Activated CD8-positive, alpha-beta T cell treated with anti-CD3 and anti-CD28 coated beads for 36 hours (primary cell): ENCODE measurements around the gene PEX7. TPM values are rescaled to one million over a fixed set of nuclear protein-coding genes. Genes with fewer than 3 reads are reported as not detected.
"Not testable (repeated sequence)": the region's sequence is repeated elsewhere in the genome, so short reads cannot be mapped to it uniquely, and the experiment has no call there.

Source experiments
- ATAC-seq: fragments of 200-7000 bp; cut with Tn5 transposase; one replicate; pipeline ENCODE4 v1.10.0; 2021; ENCODE audit warnings: mild to moderate bottlenecking, moderate library complexity
- CTCF ChIA-PET: fragments of 350-600 bp; sonication (Branson Sonifier 250); formaldehyde crosslinking; loops from one replicate; lab custom pipeline; 2021; ENCODE audit warnings: antibody characterized with exemption; lab: Charles Lee
- POLR2A ChIA-PET: fragments of 350-600 bp; sonication (Branson Sonifier 250); formaldehyde crosslinking; loops from one replicate; lab custom pipeline; 2021; ENCODE audit warnings: antibody characterized with exemption; lab: Charles Lee
- DNase-seq: peaks from one replicate; pipeline ENCODE4 v3.0.0-alpha.2; 2020
- H3K27ac Mint-ChIP-seq: one replicate; pipeline ENCODE4 v1.8.0; 2021; ENCODE audit warnings: mild to moderate bottlenecking, mixed read lengths
- H3K27me3 Mint-ChIP-seq: one replicate; pipeline ENCODE4 v1.8.0; 2021; ENCODE audit warnings: mixed read lengths
- H3K36me3 Mint-ChIP-seq: one replicate; pipeline ENCODE4 v1.8.0; 2021; ENCODE audit warnings: low read depth, mixed read lengths
- H3K4me1 Mint-ChIP-seq: one replicate; pipeline ENCODE4 v1.8.0; 2021; ENCODE audit warnings: low read depth, mixed read lengths
- H3K4me3 Mint-ChIP-seq: one replicate; pipeline ENCODE4 v1.8.0; 2021; ENCODE audit warnings: mild to moderate bottlenecking, moderate library complexity, mixed read lengths
- H3K9me3 Mint-ChIP-seq: one replicate; pipeline ENCODE4 v1.8.0; 2021; ENCODE audit warnings: mixed read lengths
- intact Hi-C: fragments of 100-400 bp; cut with micrococcal nuclease; formaldehyde crosslinking; loops from one replicate; pipeline ENCODE4 v1.10.0; 2022
- total RNA-seq, 2 experiments: library from RNA; stranded (reverse); gene quantifications; one replicate each; pipeline ENCODE4 v1.2.3, GENCODE V29; 2021
- TF ChIP-seq, protein P1 (sequence below): fragments of 200-600 bp; IDR thresholded peaks from one replicate; pipeline ENCODE4 v1.8.0; 2022; ENCODE audit warnings: antibody characterized with exemption, mild to moderate bottlenecking

The PEX7 gene
- total RNA-seq, 2 experiments from 2014 or later = 4.5 to 6.0 TPM

DNA sequence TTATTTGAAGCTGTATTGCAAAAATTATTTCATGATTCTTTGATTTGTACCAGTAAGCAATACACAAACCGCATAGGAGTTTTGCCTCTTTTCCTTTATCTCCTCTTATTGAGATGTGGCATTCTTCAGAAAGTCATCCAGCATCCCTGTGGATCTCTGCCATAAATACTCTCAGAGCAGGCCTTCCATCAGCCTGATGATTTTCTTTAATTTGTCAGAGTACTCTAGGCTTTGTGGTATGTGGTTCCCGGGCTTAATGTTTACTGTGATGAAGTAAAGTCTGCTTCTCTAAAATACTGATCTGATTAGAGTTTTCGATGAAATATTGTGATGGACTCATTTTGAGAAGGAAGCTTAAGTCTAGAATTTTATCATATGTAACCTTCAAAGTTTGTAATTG is 68.6 kb downstream of the PEX7 start:
- TF ChIP-seq, protein P1, sequence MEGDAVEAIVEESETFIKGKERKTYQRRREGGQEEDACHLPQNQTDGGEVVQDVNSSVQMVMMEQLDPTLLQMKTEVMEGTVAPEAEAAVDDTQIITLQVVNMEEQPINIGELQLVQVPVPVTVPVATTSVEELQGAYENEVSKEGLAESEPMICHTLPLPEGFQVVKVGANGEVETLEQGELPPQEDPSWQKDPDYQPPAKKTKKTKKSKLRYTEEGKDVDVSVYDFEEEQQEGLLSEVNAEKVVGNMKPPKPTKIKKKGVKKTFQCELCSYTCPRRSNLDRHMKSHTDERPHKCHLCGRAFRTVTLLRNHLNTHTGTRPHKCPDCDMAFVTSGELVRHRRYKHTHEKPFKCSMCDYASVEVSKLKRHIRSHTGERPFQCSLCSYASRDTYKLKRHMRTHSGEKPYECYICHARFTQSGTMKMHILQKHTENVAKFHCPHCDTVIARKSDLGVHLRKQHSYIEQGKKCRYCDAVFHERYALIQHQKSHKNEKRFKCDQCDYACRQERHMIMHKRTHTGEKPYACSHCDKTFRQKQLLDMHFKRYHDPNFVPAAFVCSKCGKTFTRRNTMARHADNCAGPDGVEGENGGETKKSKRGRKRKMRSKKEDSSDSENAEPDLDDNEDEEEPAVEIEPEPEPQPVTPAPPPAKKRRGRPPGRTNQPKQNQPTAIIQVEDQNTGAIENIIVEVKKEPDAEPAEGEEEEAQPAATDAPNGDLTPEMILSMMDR = no peak
- Mint-ChIP-seq H3K4me1 (peaks cover 3% of the 10 kb centered on the region), H3K9me3 (no peaks in the 10 kb centered on the region), H3K4me3 (no peak overlapping the region), H3K27me3 (no peaks in the 10 kb centered on the region), H3K36me3 (peaks cover 1% of the 10 kb centered on the region), H3K27ac (no peak overlapping the region)
- intact Hi-C loops = no loop called here
- ChIA-PET POLR2A (interaction anchor here (0.6 kb wide), 1 partner anchor 178 kb away, joined by 3 read pairs; no protein-coding TSS in a partner anchor), CTCF (no interaction called here)
- ATAC-seq (no peak), DNase-seq (no peak)

DNA sequence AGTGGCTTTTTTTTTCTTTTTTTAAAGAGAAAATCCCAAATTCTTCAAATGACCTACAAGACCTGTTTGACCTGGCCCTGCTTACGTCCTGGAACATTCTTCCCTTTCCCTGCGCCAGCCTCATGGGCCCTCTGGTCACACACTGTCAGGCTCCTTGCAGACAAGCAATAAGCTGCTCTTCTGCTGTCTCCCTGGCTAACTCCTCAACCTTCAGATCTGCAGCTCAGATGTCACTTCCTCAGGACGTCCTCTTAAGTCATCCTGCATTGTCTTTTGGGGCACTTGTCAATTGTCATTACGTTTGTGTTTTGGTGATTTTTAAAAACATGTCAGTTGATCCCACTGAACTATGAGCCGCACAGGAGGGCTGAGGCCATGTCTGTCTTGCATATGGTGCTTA is 70.8 kb downstream of the PEX7 start:
- TF ChIP-seq, protein P1 = no peak
- H3K4me3 Mint-ChIP-seq = no peak overlapping the region
- no peaks in the 10 kb centered on the region for H3K27me3 Mint-ChIP-seq
- ChIA-PET CTCF (no interaction called here), POLR2A (interaction anchor here (0.7 kb wide), 1 partner anchor 246 kb away, joined by 4 read pairs; no protein-coding TSS in a partner anchor)
- H3K27ac Mint-ChIP-seq = no peak overlapping the region
- H3K36me3 Mint-ChIP-seq = peaks cover 1% of the 10 kb centered on the region
- peaks cover 8% of the 10 kb centered on the region for H3K4me1 Mint-ChIP-seq
- DNase-seq = no peak
- intact Hi-C loops = no loop called here
- no peak for ATAC-seq
- H3K9me3 Mint-ChIP-seq = no peaks in the 10 kb centered on the region

DNA sequence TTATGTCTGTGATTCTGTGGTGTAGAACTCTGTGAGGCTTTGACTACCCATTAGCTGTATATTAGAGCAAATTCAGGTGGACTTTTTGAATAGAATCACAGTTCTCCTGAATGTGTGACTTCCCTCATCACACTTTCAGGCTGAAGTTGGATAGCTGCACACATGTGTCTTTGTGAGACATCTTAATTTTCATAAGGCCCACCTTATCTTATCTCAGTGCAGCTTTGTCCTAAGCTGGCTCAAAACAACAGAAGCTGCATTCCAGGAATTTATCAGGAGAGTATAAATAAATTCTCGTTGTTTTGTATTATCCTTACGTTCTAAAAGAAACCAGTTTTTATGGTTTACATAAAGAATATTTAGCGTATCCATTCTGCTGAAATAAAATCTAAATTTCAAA is 73.5 kb downstream of the PEX7 start:
- H3K27ac Mint-ChIP-seq = no peak overlapping the region
- ChIA-PET POLR2A (interaction anchor here (0.6 kb wide), 1 partner anchor 108 kb away, joined by 3 read pairs; no protein-coding TSS in a partner anchor), CTCF (interaction anchor here (1.4 kb wide), 1 partner anchor 50 kb away, joined by 4 read pairs; no protein-coding TSS in a partner anchor)
- peaks cover 5% of the 10 kb centered on the region for H3K4me1 Mint-ChIP-seq
- intact Hi-C loops = no loop called here
- DNase-seq (no peak), ATAC-seq (no peak)
- H3K9me3 Mint-ChIP-seq = no peaks in the 10 kb centered on the region
- H3K36me3 Mint-ChIP-seq = peaks cover 9% of the 10 kb centered on the region
- no peaks in the 10 kb centered on the region for H3K27me3 Mint-ChIP-seq
- TF ChIP-seq, protein P1 = no peak
- H3K4me3 Mint-ChIP-seq = no peak overlapping the region

DNA sequence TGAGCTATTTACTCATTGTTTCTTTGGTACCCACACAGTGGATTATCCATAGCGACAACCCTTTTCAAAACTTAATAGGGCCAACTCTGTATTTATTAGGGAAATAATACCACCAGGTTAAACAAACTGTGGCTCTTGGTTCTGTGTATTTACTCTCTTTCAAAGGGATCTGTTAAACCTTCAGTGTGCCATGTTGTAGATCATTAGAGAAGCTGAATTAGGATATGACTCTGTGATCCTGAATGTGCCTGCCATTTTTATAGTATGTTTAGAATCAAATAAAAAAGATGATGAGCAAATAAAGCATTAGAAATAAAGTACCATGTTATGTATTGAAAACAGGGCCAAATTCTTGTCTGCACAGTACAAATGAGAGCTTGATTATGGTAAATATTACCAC is 74.7 kb downstream of the PEX7 start:
- peaks cover 15% of the 10 kb centered on the region for H3K36me3 Mint-ChIP-seq
- intact Hi-C loops = no loop called here
- CTCF ChIA-PET = interaction anchor here (1.4 kb wide), 1 partner anchor 51 kb away, joined by 4 read pairs; no protein-coding TSS in a partner anchor
- POLR2A ChIA-PET = no interaction called here
- no peaks in the 10 kb centered on the region for H3K27me3 Mint-ChIP-seq
- H3K9me3 Mint-ChIP-seq = no peaks in the 10 kb centered on the region
- H3K27ac Mint-ChIP-seq = no peak overlapping the region
- TF ChIP-seq, protein P1 = no peak
- ATAC-seq = no peak
- peaks cover 5% of the 10 kb centered on the region for H3K4me1 Mint-ChIP-seq
- no peak overlapping the region for H3K4me3 Mint-ChIP-seq
- no peak for DNase-seq

DNA sequence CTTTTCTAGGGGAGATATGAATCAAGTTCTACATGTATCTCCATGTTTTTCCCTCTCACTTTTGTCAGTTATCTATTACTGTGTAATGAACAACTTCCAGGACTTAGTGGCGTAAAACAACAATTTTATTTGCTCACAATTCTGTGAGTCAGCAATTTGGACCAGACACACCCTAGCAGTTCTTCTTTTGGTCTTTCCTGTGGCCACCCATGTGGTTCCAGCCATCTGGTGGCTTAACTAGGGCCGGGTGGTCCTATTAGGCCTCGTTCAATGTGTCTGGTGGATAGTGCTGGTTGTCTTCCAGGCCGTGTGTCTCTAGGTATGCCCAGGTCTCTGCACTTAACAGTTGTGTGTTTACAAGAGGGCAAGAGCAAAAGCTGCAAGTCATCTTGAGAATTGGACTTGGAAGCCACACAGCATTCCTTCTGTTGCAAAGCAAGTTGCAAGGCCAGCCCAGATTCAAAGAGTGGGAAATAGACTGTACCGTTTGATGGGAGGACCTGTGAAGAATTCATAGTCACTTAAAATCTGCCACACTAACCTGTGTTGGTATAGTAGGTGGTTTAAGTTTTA is 78.9 kb downstream of the PEX7 start:
- no peaks in the 10 kb centered on the region for H3K9me3 Mint-ChIP-seq
- intact Hi-C loops = no loop called here
- no peak overlapping the region for H3K4me3 Mint-ChIP-seq
- ATAC-seq = no peak
- ChIA-PET CTCF (no interaction called here), POLR2A (no interaction called here)
- no peak overlapping the region for H3K27ac Mint-ChIP-seq
- DNase-seq = no peak
- H3K4me1 Mint-ChIP-seq = peaks cover 5% of the 10 kb centered on the region
- no peaks in the 10 kb centered on the region for H3K27me3 Mint-ChIP-seq
- peaks cover 23% of the 10 kb centered on the region for H3K36me3 Mint-ChIP-seq
- TF ChIP-seq, protein P1 = no peak

DNA sequence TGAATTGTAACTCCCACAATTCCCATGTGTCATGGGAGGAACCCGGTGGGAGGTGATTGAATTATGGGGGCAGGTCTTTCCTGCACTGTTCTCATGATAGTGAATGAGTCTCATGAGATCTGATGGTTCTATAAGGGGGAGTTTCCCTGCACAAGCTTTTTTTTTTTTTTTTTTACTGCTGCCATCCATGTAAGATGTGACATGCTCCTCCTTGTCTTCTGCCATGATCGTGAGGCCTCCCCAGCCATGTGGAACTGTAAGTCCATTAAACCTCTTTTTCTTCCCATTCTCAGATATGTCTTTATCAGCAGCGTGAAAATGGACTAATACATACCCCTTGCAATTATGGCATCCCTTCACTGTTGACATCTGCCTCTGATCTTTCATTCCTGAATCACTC is 82.1 kb downstream of the PEX7 start:
- H3K4me1 Mint-ChIP-seq, ATAC-seq, intact Hi-C loops, H3K27ac Mint-ChIP-seq, DNase-seq, POLR2A ChIA-PET, H3K27me3 Mint-ChIP-seq, H3K4me3 Mint-ChIP-seq, H3K9me3 Mint-ChIP-seq, CTCF ChIA-PET: not testable (repeated sequence)
- peaks cover 24% of the 10 kb centered on the region for H3K36me3 Mint-ChIP-seq
